Memory B cell (primary cell): ENCODE measurements around the gene NUP205.
A peak's percentile ranks its signal among the peaks of the same experiment; 100 is the strongest.

Experiments used
- ATAC-seq: fragments of 150-1000 bp; cut with Tn5 transposase; 2 replicates; pipeline ENCODE4 v1.10.0; 2021; ENCODE audit warnings: low read depth, mild to moderate bottlenecking, moderate library complexity
- DNase-seq, 2 donors: peaks; one replicate each; pipeline ENCODE4 v3.0.0; 2022; ENCODE audit warnings: low spot score in 2 of 2
- H3K27ac Mint-ChIP-seq: one replicate; pipeline ENCODE4 v1.8.0; 2022; ENCODE audit warnings: mild to moderate bottlenecking, moderate library complexity, mixed read lengths
- H3K27me3 Mint-ChIP-seq: one replicate; pipeline ENCODE4 v1.8.0; 2022; ENCODE audit warnings: mixed read lengths
- H3K36me3 Mint-ChIP-seq: one replicate; pipeline ENCODE4 v1.8.0; 2022; ENCODE audit warnings: mild to moderate bottlenecking, mixed read lengths
- H3K4me1 Mint-ChIP-seq: one replicate; pipeline ENCODE4 v1.8.0; 2022; ENCODE audit warnings: mixed read lengths
- H3K4me3 Mint-ChIP-seq: one replicate; pipeline ENCODE4 v1.8.0; 2022; ENCODE audit warnings: mild to moderate bottlenecking, moderate library complexity, mixed read lengths
- H3K9me3 Mint-ChIP-seq: one replicate; pipeline ENCODE4 v1.8.0; 2022; ENCODE audit warnings: mixed read lengths

NUP205 gene

GRCh38 chr7:135573541-135573940, 15.8 kb downstream of the NUP205 start:
- Mint-ChIP-seq H3K4me3 (no peak overlapping the region), H3K27ac (peak overlapping the region; percentile 10), H3K9me3 (peaks cover 3% of the 10 kb centered on the region), H3K36me3 (peaks cover 25% of the 10 kb centered on the region), H3K27me3 (no peaks in the 10 kb centered on the region), H3K4me1 (peaks cover 18% of the 10 kb centered on the region)
- ATAC-seq (no peak), DNase-seq (no peak)

GRCh38 chr7:135575296-135575695, 17.6 kb downstream of the NUP205 start:
- Mint-ChIP-seq H3K4me3 (peak overlapping the region; percentile 15), H3K4me1 (peaks cover 14% of the 10 kb centered on the region), H3K36me3 (peaks cover 26% of the 10 kb centered on the region), H3K27ac (peak overlapping the region; percentile 65), H3K9me3 (peaks cover 3% of the 10 kb centered on the region), H3K27me3 (no peaks in the 10 kb centered on the region)
- DNase-seq (no peak), ATAC-seq (peak; percentile 63)

- Mint-ChIP-seq H3K27ac (no peak overlapping the region), H3K36me3 (peaks cover 26% of the 10 kb centered on the region), H3K4me1 (peaks cover 11% of the 10 kb centered on the region), H3K27me3 (no peaks in the 10 kb centered on the region), H3K4me3 (no peak overlapping the region), H3K9me3 (peaks cover 3% of the 10 kb centered on the region)
- ATAC-seq (no peak), DNase-seq (no peak)
These were observed 20.9 kb downstream of the NUP205 start for GRCh38 chr7:135578569-135578968.

GRCh38 chr7:135584362-135585353, 26.9 kb downstream of the NUP205 start:
- H3K36me3 Mint-ChIP-seq = peaks cover 27% of the 10 kb centered on the region
- DNase-seq (no peak), ATAC-seq (no peak)

GRCh38 chr7:135597181-135597925, 39.6 kb downstream of the NUP205 start:
- no peak overlapping the region for H3K4me3 Mint-ChIP-seq
- no peaks in the 10 kb centered on the region for H3K4me1 Mint-ChIP-seq
- ATAC-seq (no peak), DNase-seq (no peak)
- peaks cover 26% of the 10 kb centered on the region for H3K36me3 Mint-ChIP-seq
- H3K27ac Mint-ChIP-seq = no peak overlapping the region
- H3K27me3 Mint-ChIP-seq = no peaks in the 10 kb centered on the region
- H3K9me3 Mint-ChIP-seq = no peaks in the 10 kb centered on the region

More at GRCh38 chr7:135584362-135585353, 26.9 kb downstream of the NUP205 start:
- Mint-ChIP-seq H3K9me3 (no peaks in the 10 kb centered on the region), H3K27ac (no peak overlapping the region), H3K4me3 (no peak overlapping the region), H3K27me3 (no peaks in the 10 kb centered on the region), H3K4me1 (no peaks in the 10 kb centered on the region)

GRCh38 chr7:135597926-135598305, 40.2 kb downstream of the NUP205 start:
- no peaks in the 10 kb centered on the region for H3K9me3 Mint-ChIP-seq
- no peak overlapping the region for H3K27ac Mint-ChIP-seq
- no peaks in the 10 kb centered on the region for H3K4me1 Mint-ChIP-seq
- ATAC-seq (no peak), DNase-seq (no peak)
- H3K36me3 Mint-ChIP-seq = peaks cover 25% of the 10 kb centered on the region
- H3K4me3 Mint-ChIP-seq = no peak overlapping the region
- no peaks in the 10 kb centered on the region for H3K27me3 Mint-ChIP-seq

- Mint-ChIP-seq H3K4me1 (no peaks in the 10 kb centered on the region), H3K4me3 (no peak overlapping the region), H3K27ac (peak overlapping the region; percentile 65), H3K27me3 (no peaks in the 10 kb centered on the region), H3K9me3 (no peaks in the 10 kb centered on the region), H3K36me3 (peaks cover 28% of the 10 kb centered on the region)
- no peak for DNase-seq
- ATAC-seq = no peak
These were observed 41.8 kb downstream of the NUP205 start for GRCh38 chr7:135599471-135599870.

GRCh38 chr7:135600226-135600625, 42.5 kb downstream of the NUP205 start:
- Mint-ChIP-seq H3K27ac (peak overlapping the region; percentile 35), H3K4me3 (no peak overlapping the region), H3K9me3 (no peaks in the 10 kb centered on the region), H3K4me1 (no peaks in the 10 kb centered on the region), H3K36me3 (peaks cover 26% of the 10 kb centered on the region), H3K27me3 (no peaks in the 10 kb centered on the region)
- DNase-seq (no peak), ATAC-seq (no peak)

GRCh38 chr7:135601182-135601581, 43.5 kb downstream of the NUP205 start:
- ATAC-seq (no peak), DNase-seq (no peak)
- no peak overlapping the region for H3K27ac Mint-ChIP-seq
- H3K27me3 Mint-ChIP-seq = no peaks in the 10 kb centered on the region
- H3K4me1 Mint-ChIP-seq = no peaks in the 10 kb centered on the region
- H3K4me3 Mint-ChIP-seq = no peak overlapping the region
- H3K36me3 Mint-ChIP-seq = peaks cover 24% of the 10 kb centered on the region
- H3K9me3 Mint-ChIP-seq = no peaks in the 10 kb centered on the region

- peaks cover 28% of the 10 kb centered on the region for H3K36me3 Mint-ChIP-seq
- no peak overlapping the region for H3K27ac Mint-ChIP-seq
- no peak overlapping the region for H3K4me3 Mint-ChIP-seq
- no peaks in the 10 kb centered on the region for H3K4me1 Mint-ChIP-seq
- no peaks in the 10 kb centered on the region for H3K27me3 Mint-ChIP-seq
- ATAC-seq (no peak), DNase-seq (no peak)
- no peaks in the 10 kb centered on the region for H3K9me3 Mint-ChIP-seq
These were observed 44.6 kb downstream of the NUP205 start for GRCh38 chr7:135602304-135602703.

- Mint-ChIP-seq H3K4me3 (no peak overlapping the region), H3K9me3 (no peaks in the 10 kb centered on the region), H3K27ac (no peak overlapping the region), H3K4me1 (no peaks in the 10 kb centered on the region), H3K36me3 (peaks cover 11% of the 10 kb centered on the region), H3K27me3 (no peaks in the 10 kb centered on the region)
- no peak for ATAC-seq
- no peak for DNase-seq
These were observed 58.4 kb downstream of the NUP205 start for GRCh38 chr7:135616136-135616535.

- ATAC-seq (no peak), DNase-seq (no peak)
- Mint-ChIP-seq H3K36me3 (peaks cover 4% of the 10 kb centered on the region), H3K9me3 (no peaks in the 10 kb centered on the region), H3K27me3 (no peaks in the 10 kb centered on the region), H3K27ac (no peak overlapping the region), H3K4me3 (no peak overlapping the region), H3K4me1 (no peaks in the 10 kb centered on the region)
These were observed 60.1 kb downstream of the NUP205 start for GRCh38 chr7:135617781-135618180.

- no peaks in the 10 kb centered on the region for H3K27me3 Mint-ChIP-seq
- no peak overlapping the region for H3K4me3 Mint-ChIP-seq
- peaks cover 4% of the 10 kb centered on the region for H3K36me3 Mint-ChIP-seq
These were observed 60.8 kb downstream of the NUP205 start for GRCh38 chr7:135618510-135618909.

GRCh38 chr7:135620447-135620846, 62.7 kb downstream of the NUP205 start:
- Mint-ChIP-seq H3K27ac (no peak overlapping the region), H3K4me1 (no peaks in the 10 kb centered on the region), H3K4me3 (no peak overlapping the region), H3K27me3 (no peaks in the 10 kb centered on the region), H3K36me3 (peaks cover 4% of the 10 kb centered on the region), H3K9me3 (no peaks in the 10 kb centered on the region)
- ATAC-seq (no peak), DNase-seq (no peak)

More at GRCh38 chr7:135618510-135618909, 60.8 kb downstream of the NUP205 start:
- Mint-ChIP-seq H3K9me3 (no peaks in the 10 kb centered on the region), H3K27ac (no peak overlapping the region), H3K4me1 (no peaks in the 10 kb centered on the region)
- ATAC-seq (no peak), DNase-seq (no peak)
